Fibroblast of skin of scalp (primary cell): ENCODE results near the gene SLC24A4.
"Not testable (repeated sequence)": the region's sequence is repeated elsewhere in the genome, so short reads cannot be mapped to it uniquely, and the experiment has no call there.

Experiments
- DNase-seq: peaks from one replicate; pipeline ENCODE4 v3.0.0-alpha.2; 2013

Gene SLC24A4

GRCh38 chr14:92368001-92368400 lies 45.0 kb downstream of the SLC24A4 start:
- DNase-seq: no peak

GRCh38 chr14:92369097-92369496 lies 46.1 kb downstream of the SLC24A4 start:
- no peak for DNase-seq

- no peak for DNase-seq
Measured at GRCh38 chr14:92372230-92372629, 49.3 kb downstream of the SLC24A4 start.

GRCh38 chr14:92373336-92373735 lies 50.4 kb downstream of the SLC24A4 start:
- DNase-seq: peak; percentile 4

- no peak for DNase-seq
Measured at GRCh38 chr14:92380131-92380530, 57.2 kb downstream of the SLC24A4 start.

GRCh38 chr14:92380582-92380981 lies 57.6 kb downstream of the SLC24A4 start:
- no peak for DNase-seq

- DNase-seq: no peak
Measured at GRCh38 chr14:92382677-92383076, 59.7 kb downstream of the SLC24A4 start.

- no peak for DNase-seq
Measured at GRCh38 chr14:92383805-92384204, 60.8 kb downstream of the SLC24A4 start.

GRCh38 chr14:92384461-92385133 lies 61.6 kb downstream of the SLC24A4 start:
- no peak for DNase-seq

GRCh38 chr14:92385561-92385960 lies 62.6 kb downstream of the SLC24A4 start:
- DNase-seq: no peak

- no peak for DNase-seq
Measured at GRCh38 chr14:92386165-92386564, 63.2 kb downstream of the SLC24A4 start.

- no peak for DNase-seq
Measured at GRCh38 chr14:92386637-92387036, 63.7 kb downstream of the SLC24A4 start.

GRCh38 chr14:92387578-92387977 lies 64.6 kb downstream of the SLC24A4 start:
- no peak for DNase-seq

- DNase-seq: no peak
Measured at GRCh38 chr14:92389598-92390158, 66.7 kb downstream of the SLC24A4 start.

- DNase-seq: no peak
Measured at GRCh38 chr14:92391726-92392125, 68.8 kb downstream of the SLC24A4 start.

- no peak for DNase-seq
Measured at GRCh38 chr14:92392711-92393110, 69.7 kb downstream of the SLC24A4 start.

GRCh38 chr14:92397150-92397952 lies 74.4 kb downstream of the SLC24A4 start:
- peak; percentile 61 for DNase-seq

GRCh38 chr14:92397953-92398564 lies 75.1 kb downstream of the SLC24A4 start:
- no peak for DNase-seq

GRCh38 chr14:92398888-92399636 lies 76.1 kb downstream of the SLC24A4 start:
- no peak for DNase-seq

- DNase-seq: no peak
Measured at GRCh38 chr14:92400579-92401444, 77.8 kb downstream of the SLC24A4 start.

GRCh38 chr14:92401561-92401960 lies 78.6 kb downstream of the SLC24A4 start:
- DNase-seq: no peak

GRCh38 chr14:92402500-92402899 lies 79.5 kb downstream of the SLC24A4 start:
- DNase-seq: not testable (repeated sequence)
